Panc1 (cell line): Measurements from ENCODE around the gene NTN3.

Source experiments
- CTCF ChIP-seq: fragments of 450-650 bp; IDR thresholded peaks from 2 replicates; pipeline ENCODE4 v1.5.1; 2017; ENCODE audit warnings: mild to moderate bottlenecking
- REST ChIP-seq, 2 experiments: IDR thresholded peaks; 2 replicates each; pipeline ENCODE4 v1.6.1; 2011 to 2012; ENCODE audit warnings: low read depth in 2 of 2, control low read depth in 1 of 2, low read length in 1 of 2, mild to moderate bottlenecking in 1 of 2, moderate library complexity in 1 of 2; ENCODE audit not compliant: insufficient read depth in 1 of 2

GRCh38 chr16:2490190-2491105, 19.4 kb downstream of the NTN3 start:
- TF ChIP-seq CTCF, result no peak
- TF ChIP-seq REST (IDR thresholded peaks at IDR 0.05; ENCODE audit: insufficient read depth in 1 of 2, low read depth in 2 of 2, low read length in 1 of 2), result no peak
